ENCODE results near the gene SEC16A.
"Not testable (repeated sequence)": the region's sequence is repeated elsewhere in the genome, so short reads cannot be mapped to it uniquely, and the experiment has no call there.

The SEC16A gene

GRCh38 chr9:136433849-136434579 is 48.8 kb downstream of the SEC16A start:
- Histone ChIP-seq H3K4me3 (ENCODE audit: low read length in 2 of 2) (no peak overlapping the region), H3K9ac (ENCODE audit: low read length in 2 of 2) (no peak overlapping the region), H3K4me1 (ENCODE audit: control insufficient read depth, insufficient read depth, low read length) (peaks cover 27% of the 10 kb centered on the region), H3K9me3 (ENCODE audit: control insufficient read depth in 2 of 2, low read length in 2 of 2) (no peaks in the 10 kb centered on the region), H3K36me3 (ENCODE audit: control insufficient read depth in 2 of 2, insufficient read depth in 2 of 2, low read length in 2 of 2) (peaks cover 6 to 24% of the 10 kb centered on the region in 2 donors), H3K27me3 (ENCODE audit: control insufficient read depth in 1 of 2, insufficient read depth in 2 of 2, low read length in 2 of 2) (no peaks in the 10 kb centered on the region), H3K27ac (ENCODE audit: low read length) (no peak overlapping the region)

- H3K36me3 ChIP-seq (ENCODE audit: control insufficient read depth in 2 of 2, insufficient read depth in 2 of 2, low read length in 2 of 2), result peaks cover 11 to 26% of the 10 kb centered on the region in 2 donors
- no peaks in the 10 kb centered on the region for H3K9me3 ChIP-seq (ENCODE audit: control insufficient read depth in 2 of 2, low read length in 2 of 2)
- H3K4me1 ChIP-seq (ENCODE audit: control insufficient read depth, insufficient read depth, low read length), result peaks cover 19% of the 10 kb centered on the region
- H3K4me3 ChIP-seq (ENCODE audit: low read length in 2 of 2), result no peak overlapping the region
- H3K27ac ChIP-seq (ENCODE audit: low read length), result no peak overlapping the region
- H3K9ac ChIP-seq (ENCODE audit: low read length in 2 of 2), result no peak overlapping the region
- no peaks in the 10 kb centered on the region for H3K27me3 ChIP-seq (ENCODE audit: control insufficient read depth in 1 of 2, insufficient read depth in 2 of 2, low read length in 2 of 2)
Measured at GRCh38 chr9:136433043-136433715, 49.7 kb downstream of the SEC16A start.

- H3K27me3 ChIP-seq (ENCODE audit: control insufficient read depth in 1 of 2, insufficient read depth in 2 of 2, low read length in 2 of 2), result no peaks in the 10 kb centered on the region
- no peaks in the 10 kb centered on the region for H3K9me3 ChIP-seq (ENCODE audit: control insufficient read depth in 2 of 2, low read length in 2 of 2)
- H3K36me3 ChIP-seq (ENCODE audit: control insufficient read depth in 2 of 2, insufficient read depth in 2 of 2, low read length in 2 of 2), result peaks cover 11 to 26% of the 10 kb centered on the region in 2 donors
- no peak overlapping the region for H3K27ac ChIP-seq (ENCODE audit: low read length)
- peaks cover 13% of the 10 kb centered on the region for H3K4me1 ChIP-seq (ENCODE audit: control insufficient read depth, insufficient read depth, low read length)
- no peak overlapping the region for H3K9ac ChIP-seq (ENCODE audit: low read length in 2 of 2)
- no peak overlapping the region for H3K4me3 ChIP-seq (ENCODE audit: low read length in 2 of 2)
Measured at GRCh38 chr9:136432591-136432990, 50.2 kb downstream of the SEC16A start.

GRCh38 chr9:136431782-136432350 is 51.0 kb downstream of the SEC16A start:
- Histone ChIP-seq H3K36me3 (ENCODE audit: control insufficient read depth in 2 of 2, insufficient read depth in 2 of 2, low read length in 2 of 2) (peaks cover 11 to 26% of the 10 kb centered on the region in 2 donors), H3K27ac (ENCODE audit: low read length) (no peak overlapping the region), H3K4me1 (ENCODE audit: control insufficient read depth, insufficient read depth, low read length) (peaks cover 6% of the 10 kb centered on the region), H3K27me3 (ENCODE audit: control insufficient read depth in 1 of 2, insufficient read depth in 2 of 2, low read length in 2 of 2) (no peaks in the 10 kb centered on the region), H3K4me3 (ENCODE audit: low read length in 2 of 2) (no peak overlapping the region), H3K9ac (ENCODE audit: low read length in 2 of 2) (no peak overlapping the region), H3K9me3 (ENCODE audit: control insufficient read depth in 2 of 2, low read length in 2 of 2) (no peaks in the 10 kb centered on the region)

GRCh38 chr9:136430588-136431234 is 52.1 kb downstream of the SEC16A start:
- H3K4me1 ChIP-seq (ENCODE audit: control insufficient read depth, insufficient read depth, low read length), result no peaks in the 10 kb centered on the region
- H3K9me3 ChIP-seq (ENCODE audit: control insufficient read depth in 2 of 2, low read length in 2 of 2), result no peaks in the 10 kb centered on the region
- no peaks in the 10 kb centered on the region for H3K27me3 ChIP-seq (ENCODE audit: control insufficient read depth in 1 of 2, insufficient read depth in 2 of 2, low read length in 2 of 2)
- peaks cover 11 to 27% of the 10 kb centered on the region in 2 donors for H3K36me3 ChIP-seq (ENCODE audit: control insufficient read depth in 2 of 2, insufficient read depth in 2 of 2, low read length in 2 of 2)
- H3K9ac ChIP-seq (ENCODE audit: low read length in 2 of 2), result no peak overlapping the region
- H3K27ac ChIP-seq (ENCODE audit: low read length), result no peak overlapping the region
- H3K4me3 ChIP-seq (ENCODE audit: low read length in 2 of 2), result no peak overlapping the region

GRCh38 chr9:136429683-136430491 is 53.0 kb downstream of the SEC16A start:
- Histone ChIP-seq H3K4me3 (ENCODE audit: low read length in 2 of 2) (no peak overlapping the region), H3K27me3 (ENCODE audit: control insufficient read depth in 1 of 2, insufficient read depth in 2 of 2, low read length in 2 of 2) (no peaks in the 10 kb centered on the region), H3K36me3 (ENCODE audit: control insufficient read depth in 2 of 2, insufficient read depth in 2 of 2, low read length in 2 of 2) (peaks cover 11 to 22% of the 10 kb centered on the region in 2 donors), H3K9me3 (ENCODE audit: control insufficient read depth in 2 of 2, low read length in 2 of 2) (no peaks in the 10 kb centered on the region), H3K27ac (ENCODE audit: low read length) (no peak overlapping the region), H3K9ac (ENCODE audit: low read length in 2 of 2) (no peak overlapping the region), H3K4me1 (ENCODE audit: control insufficient read depth, insufficient read depth, low read length) (no peaks in the 10 kb centered on the region)

- H3K27ac ChIP-seq (ENCODE audit: low read length), result no peak overlapping the region
- no peaks in the 10 kb centered on the region for H3K27me3 ChIP-seq (ENCODE audit: control insufficient read depth in 1 of 2, insufficient read depth in 2 of 2, low read length in 2 of 2)
- no peak overlapping the region for H3K9ac ChIP-seq (ENCODE audit: low read length in 2 of 2)
Measured at GRCh38 chr9:136429075-136429628, 53.7 kb downstream of the SEC16A start.

GRCh38 chr9:136426787-136427186 is 56.1 kb downstream of the SEC16A start:
- H3K4me1 ChIP-seq (ENCODE audit: control insufficient read depth, insufficient read depth, low read length), result no peaks in the 10 kb centered on the region
- no peaks in the 10 kb centered on the region for H3K27me3 ChIP-seq (ENCODE audit: control insufficient read depth in 1 of 2, insufficient read depth in 2 of 2, low read length in 2 of 2)
- no peak overlapping the region for H3K4me3 ChIP-seq (ENCODE audit: low read length in 2 of 2)
- H3K9ac ChIP-seq (ENCODE audit: low read length in 2 of 2), result no peak overlapping the region
- no peak overlapping the region for H3K27ac ChIP-seq (ENCODE audit: low read length)
- H3K36me3 ChIP-seq (ENCODE audit: control insufficient read depth in 2 of 2, insufficient read depth in 2 of 2, low read length in 2 of 2), result peaks cover 35 to 40% of the 10 kb centered on the region in 2 donors
- no peaks in the 10 kb centered on the region for H3K9me3 ChIP-seq (ENCODE audit: control insufficient read depth in 2 of 2, low read length in 2 of 2)

More at GRCh38 chr9:136429075-136429628, 53.7 kb downstream of the SEC16A start:
- no peak overlapping the region for H3K4me3 ChIP-seq (ENCODE audit: low read length in 2 of 2)
- no peaks in the 10 kb centered on the region for H3K4me1 ChIP-seq (ENCODE audit: control insufficient read depth, insufficient read depth, low read length)
- H3K9me3 ChIP-seq (ENCODE audit: control insufficient read depth in 2 of 2, low read length in 2 of 2), result no peaks in the 10 kb centered on the region
- H3K36me3 ChIP-seq (ENCODE audit: control insufficient read depth in 2 of 2, insufficient read depth in 2 of 2, low read length in 2 of 2), result peaks cover 16 to 27% of the 10 kb centered on the region in 2 donors

GRCh38 chr9:136425367-136425766 is 57.5 kb downstream of the SEC16A start:
- not testable (repeated sequence) for H3K27ac ChIP-seq (ENCODE audit: low read length); H3K4me1 ChIP-seq (ENCODE audit: control insufficient read depth, insufficient read depth, low read length); H3K9me3 ChIP-seq (ENCODE audit: control insufficient read depth in 2 of 2, low read length in 2 of 2); H3K4me3 ChIP-seq (ENCODE audit: low read length in 2 of 2); H3K9ac ChIP-seq (ENCODE audit: low read length in 2 of 2); H3K27me3 ChIP-seq (ENCODE audit: control insufficient read depth in 1 of 2, insufficient read depth in 2 of 2, low read length in 2 of 2)
- peaks cover 40 to 46% of the 10 kb centered on the region in 2 donors for H3K36me3 ChIP-seq (ENCODE audit: control insufficient read depth in 2 of 2, insufficient read depth in 2 of 2, low read length in 2 of 2)

Data from stomach smooth muscle (tissue), 2 donors.